ENCODE results near the gene BLNK.

The BLNK gene

GRCh38 chr10:96208946-96209345 lies 62.4 kb downstream of the BLNK start:
- Histone ChIP-seq H2AFZ (ENCODE audit: low read length) (no peak overlapping the region), H3K36me3 (replicated peaks; ENCODE audit: insufficient read depth, low read length) (0 out of 2 replicates have a peak, but pooled peaks cover 4% of the 10 kb centered on the region), H3K4me3 (ENCODE audit: low read length) (no peak overlapping the region), H3K9me3 (replicated peaks; ENCODE audit: insufficient read depth, low read length) (no peaks in the 10 kb centered on the region), H3K79me2 (ENCODE audit: low read length) (no peaks in the 10 kb centered on the region), H3K27me3 (replicated peaks; ENCODE audit: insufficient read depth, low read length) (no peaks in the 10 kb centered on the region), H3K9ac (ENCODE audit: low read length) (no peak overlapping the region), H3F3A (ENCODE audit: insufficient read depth, low read length) (peaks cover 14% of the 10 kb centered on the region), H4K20me1 (ENCODE audit: insufficient read depth, low read length) (no peaks in the 10 kb centered on the region), H3K4me2 (ENCODE audit: low read depth, low read length) (peak overlapping the region; percentile 44; the same call in 1 of the 2 replicates), H3K27ac (ENCODE audit: low read length) (peak overlapping the region; percentile 58; the same call in 1 of the 2 replicates), H3K4me1 (ENCODE audit: low read length) (peaks cover 17% of the 10 kb centered on the region), H3K9me2 (replicated peaks; ENCODE audit: insufficient read depth, low read length) (no peaks in the 10 kb centered on the region)
- TF ChIP-seq EZH2 (optimal IDR thresholded peaks at IDR 0.05; ENCODE audit: low read depth, low read length) (no peak), EZH2phosphoT487 (IDR thresholded peaks at IDR 0.05; ENCODE audit: low read length) (no peak), CTCF (IDR thresholded peaks at IDR 0.05; ENCODE audit: low read length) (no peak)
- DNase-seq, result no peak

- H3K79me2 ChIP-seq (ENCODE audit: low read length), result no peaks in the 10 kb centered on the region
- H2AFZ ChIP-seq (ENCODE audit: low read length), result no peak overlapping the region
- H3K9me2 ChIP-seq (replicated peaks; ENCODE audit: insufficient read depth, low read length), result no peaks in the 10 kb centered on the region
- peak; percentile 89 for DNase-seq
- H3K4me2 ChIP-seq (ENCODE audit: low read depth, low read length), result peak overlapping the region; percentile 44; the same call in 1 of the 2 replicates
- H3F3A ChIP-seq (ENCODE audit: insufficient read depth, low read length), result peaks cover 14% of the 10 kb centered on the region
- H4K20me1 ChIP-seq (ENCODE audit: insufficient read depth, low read length), result no peaks in the 10 kb centered on the region
- H3K27ac ChIP-seq (ENCODE audit: low read length), result peak overlapping the region; percentile 58; the same call in 1 of the 2 replicates
- H3K4me3 ChIP-seq (ENCODE audit: low read length), result no peak overlapping the region
- no peak overlapping the region for H3K9ac ChIP-seq (ENCODE audit: low read length)
- H3K4me1 ChIP-seq (ENCODE audit: low read length), result peaks cover 17% of the 10 kb centered on the region
- no peaks in the 10 kb centered on the region for H3K27me3 ChIP-seq (replicated peaks; ENCODE audit: insufficient read depth, low read length)
- peaks cover 4% of the 10 kb centered on the region; the same call in 1 of the 2 replicates for H3K36me3 ChIP-seq (replicated peaks; ENCODE audit: insufficient read depth, low read length)
- no peak for TF ChIP-seq CTCF (IDR thresholded peaks at IDR 0.05; ENCODE audit: low read length)
- TF ChIP-seq EZH2 (optimal IDR thresholded peaks at IDR 0.05; ENCODE audit: low read depth, low read length), result no peak
- no peak for TF ChIP-seq EZH2phosphoT487 (IDR thresholded peaks at IDR 0.05; ENCODE audit: low read length)
- no peaks in the 10 kb centered on the region for H3K9me3 ChIP-seq (replicated peaks; ENCODE audit: insufficient read depth, low read length)
Measured at GRCh38 chr10:96208271-96208670, 63.1 kb downstream of the BLNK start.

GRCh38 chr10:96205580-96205979 lies 65.8 kb downstream of the BLNK start:
- Histone ChIP-seq H3K27me3 (replicated peaks; ENCODE audit: insufficient read depth, low read length) (no peaks in the 10 kb centered on the region), H3K9me3 (replicated peaks; ENCODE audit: insufficient read depth, low read length) (no peaks in the 10 kb centered on the region), H3K4me1 (ENCODE audit: low read length) (peaks cover 17% of the 10 kb centered on the region), H3F3A (ENCODE audit: insufficient read depth, low read length) (peaks cover 14% of the 10 kb centered on the region), H3K4me3 (ENCODE audit: low read length) (no peak overlapping the region), H4K20me1 (ENCODE audit: insufficient read depth, low read length) (no peaks in the 10 kb centered on the region), H3K27ac (ENCODE audit: low read length) (no peak overlapping the region), H3K79me2 (ENCODE audit: low read length) (no peaks in the 10 kb centered on the region), H3K9ac (ENCODE audit: low read length) (no peak overlapping the region), H2AFZ (ENCODE audit: low read length) (no peak overlapping the region), H3K36me3 (replicated peaks; ENCODE audit: insufficient read depth, low read length) (peaks cover 4% of the 10 kb centered on the region; the same call in 1 of the 2 replicates), H3K9me2 (replicated peaks; ENCODE audit: insufficient read depth, low read length) (no peaks in the 10 kb centered on the region), H3K4me2 (ENCODE audit: low read depth, low read length) (no peak overlapping the region)
- TF ChIP-seq EZH2phosphoT487 (IDR thresholded peaks at IDR 0.05; ENCODE audit: low read length) (no peak), CTCF (IDR thresholded peaks at IDR 0.05; ENCODE audit: low read length) (no peak), EZH2 (optimal IDR thresholded peaks at IDR 0.05; ENCODE audit: low read depth, low read length) (no peak)
- DNase-seq, result no peak
